ENCODE results near the gene MAGEE1. TPM values are rescaled to one million over a fixed set of nuclear protein-coding genes. Genes with fewer than 3 reads are reported as not detected.

Gene MAGEE1
- total and polyA plus RNA-seq, 2 of the 8 experiments (the other 6 are each of a cell fraction or from before 2014, with no cell fraction given): 1.3 to 10.2 TPM

DNA sequence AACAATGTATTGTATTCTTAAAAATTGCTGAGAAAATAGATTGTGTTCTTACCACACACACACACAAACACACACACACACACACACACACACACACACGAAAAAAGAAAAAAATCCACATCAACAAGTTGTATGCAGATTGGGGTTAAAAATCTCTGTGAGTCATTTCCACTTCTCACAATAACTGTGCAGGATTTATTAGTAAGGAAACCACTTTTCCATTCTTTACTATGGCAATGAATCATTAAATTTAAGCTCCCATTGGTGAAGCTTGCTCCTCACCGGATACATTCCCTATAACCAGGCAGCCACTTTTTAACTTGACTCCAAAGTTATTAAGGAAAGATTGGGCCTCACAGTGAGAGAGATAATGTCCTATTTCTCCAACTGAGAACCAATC lies 19.7 kb upstream of the MAGEE1 start:
- H3K56ac ChIP-seq (replicated peaks; ENCODE audit: insufficient read length, low read depth, low read length): no peak overlapping the region
- H3K27me3 ChIP-seq (replicated peaks in 1 of 4; ENCODE audit: control insufficient read depth in 3 of 4, extremely low read depth in 1 of 4, insufficient read depth in 3 of 4, low read length in 3 of 4): no peaks in the 10 kb centered on the region
- no peaks in the 10 kb centered on the region for H3K4me1 ChIP-seq (replicated peaks in 1 of 4; ENCODE audit: control insufficient read depth in 3 of 4, insufficient read depth in 4 of 4, low read length in 3 of 4)
- no peak overlapping the region for H2BK12ac ChIP-seq (ENCODE audit: low read depth, low read length)
- TF ChIP-seq BCL11A (IDR thresholded peaks at IDR 0.05; ENCODE audit: low read depth in 2 of 2, low read length in 2 of 2) (no peak), JUND (IDR thresholded peaks at IDR 0.05; ENCODE audit: low read length) (no peak), KDM1A (IDR thresholded peaks at IDR 0.05; ENCODE audit: borderline replicate concordance, low read length) (no peak), HDAC2 (IDR thresholded peaks at IDR 0.05; ENCODE audit: borderline replicate concordance in 1 of 2, low read depth in 2 of 2, low read length in 2 of 2) (no peak), EGR1 (IDR thresholded peaks at IDR 0.05; ENCODE audit: borderline replicate concordance, low read depth, low read length) (no peak), JUN (IDR thresholded peaks at IDR 0.05; ENCODE audit: low read depth, low read length) (no peak), TCF12 (IDR thresholded peaks at IDR 0.05; ENCODE audit: low read depth, low read length) (no peak), POLR2AphosphoS5 (IDR thresholded peaks at IDR 0.05; ENCODE audit: low read depth, low read length) (no peak), NANOG (IDR thresholded peaks at IDR 0.05; ENCODE audit: insufficient read depth, low read depth, low read length, poor library complexity, severe bottlenecking) (no peak), CHD1 (IDR thresholded peaks at IDR 0.05; ENCODE audit: low read depth, low read length) (no peak), GTF2F1 (IDR thresholded peaks at IDR 0.05; ENCODE audit: borderline replicate concordance, low read depth, low read length) (no peak), PHF8 (conservative IDR thresholded peaks at IDR 0.05; ENCODE audit: low read depth, low read length) (no peak), RFX5 (IDR thresholded peaks at IDR 0.05; ENCODE audit: borderline replicate concordance, low read depth, low read length) (no peak)
- H3K9me3 ChIP-seq (ENCODE audit: insufficient read depth in 2 of 2, low read depth in 1 of 2, low read length in 1 of 2): no peaks in the 10 kb centered on the region
- no peak overlapping the region for H2AK5ac ChIP-seq (ENCODE audit: low read depth, low read length)
- H2BK120ac ChIP-seq (replicated peaks; ENCODE audit: low read depth, low read length): no peak overlapping the region
- no peak overlapping the region for H3K4ac ChIP-seq (replicated peaks; ENCODE audit: insufficient read length, low read depth, low read length)
- no peak overlapping the region for H2BK5ac ChIP-seq (ENCODE audit: low read depth, low read length)
- H2BK15ac ChIP-seq (ENCODE audit: low read length): no peak overlapping the region
- no peaks in the 10 kb centered on the region for H4K20me1 ChIP-seq (replicated peaks in 1 of 2; ENCODE audit: control insufficient read depth in 1 of 2, insufficient read depth in 2 of 2, low read length in 2 of 2)
- no peak overlapping the region for H3K27ac ChIP-seq (ENCODE audit: low read depth, low read length)
- no peak overlapping the region for H2BK20ac ChIP-seq (ENCODE audit: low read length)
- H4K5ac ChIP-seq (ENCODE audit: insufficient read length, low read depth, low read length): no peak overlapping the region
- no peaks in the 10 kb centered on the region for H3K79me1 ChIP-seq (ENCODE audit: low read depth, low read length)
- no peak overlapping the region for H4K91ac ChIP-seq (replicated peaks; ENCODE audit: insufficient read length, low read length)
- no peak overlapping the region for H3K4me3 ChIP-seq (ENCODE audit: extremely low read depth in 1 of 4, insufficient read depth in 2 of 4, low read depth in 3 of 4, low read length in 4 of 4)
- FAIRE-seq: no peak
- no peaks in the 10 kb centered on the region for H3K79me2 ChIP-seq (ENCODE audit: control insufficient read depth in 1 of 2, insufficient read depth in 2 of 2, low read length in 2 of 2)
- no peak overlapping the region for H3K18ac ChIP-seq (ENCODE audit: extremely low read depth, low read length)
- H4K8ac ChIP-seq (ENCODE audit: extremely low read depth, insufficient read depth, low read length): no peak overlapping the region
- H3K36me3 ChIP-seq (ENCODE audit: control insufficient read depth in 2 of 4, insufficient read depth in 4 of 4, low read length in 3 of 4): no peaks in the 10 kb centered on the region
- ChIA-PET POLR2A (ENCODE audit: partially characterized antibody) (no interaction called here), CTCF (ENCODE audit: partially characterized antibody) (no interaction called here)
- no peak overlapping the region for H3K4me2 ChIP-seq (ENCODE audit: insufficient read depth in 1 of 2, low read depth in 2 of 2, low read length in 2 of 2)
- H3K23ac ChIP-seq (ENCODE audit: insufficient read length): no peak overlapping the region
- DNase-seq (ENCODE audit: low read depth in 1 of 2, low spot score in 2 of 2): no peak
- 79% methylated on average over 2 of the region's 2 CpGs; no CpG with 5 or more reads in 1 of the 2 experiments for WGBS, 2 experiments (ENCODE audit: extremely low coverage in 1 of 2, insufficient coverage in 1 of 2, insufficient read length in 1 of 2, insufficient replicate concordance in 2 of 2, low coverage in 1 of 2, low lambda C conversion rate in 2 of 2, missing lambda C conversion rate in 1 of 2)
- H2AFZ ChIP-seq (ENCODE audit: low read length): no peak overlapping the region
- H3K23me2 ChIP-seq (ENCODE audit: low read depth, low read length): no peaks in the 10 kb centered on the region; the same call in 1 of the 2 replicates
- H3K14ac ChIP-seq (ENCODE audit: insufficient read length): no peak overlapping the region
- H3K9ac ChIP-seq (replicated peaks in 1 of 4; ENCODE audit: extremely low read depth in 1 of 4, low read depth in 3 of 4, low read length in 3 of 4): no peak overlapping the region

All from H1 (cell line).